Tibial nerve (tissue), 4 donors: ENCODE data around the gene ITCH.

Source experiments
- EP300 ChIP-seq, 2 donors: sonication (generic); formaldehyde crosslinking; IDR thresholded peaks; one replicate each; pipeline ENCODE4 v1.6.1; 2017; ENCODE audit warnings: antibody characterized with exemption in 2 of 2, mild to moderate bottlenecking in 1 of 2
- POLR2A ChIP-seq, 2 donors: fragments of 450-650 bp; IDR thresholded peaks; one replicate each; pipeline ENCODE4 v1.6.1; 2017; ENCODE audit warnings: antibody characterized with exemption in 2 of 2, mild to moderate bottlenecking in 2 of 2, moderate library complexity in 2 of 2
- TF ChIP-seq, protein P1 (sequence below), 5 experiments: fragments of 200-600 bp in 3 of 5; fragments of 450-650 bp in 2 of 5; sonication (generic) in 3 of 5; IDR thresholded peaks; one replicate each; pipeline ENCODE4 v1.5.1; 2016 to 2019; ENCODE audit warnings: antibody characterized with exemption in 5 of 5, mild to moderate bottlenecking in 3 of 5, moderate library complexity in 2 of 5

DNA sequence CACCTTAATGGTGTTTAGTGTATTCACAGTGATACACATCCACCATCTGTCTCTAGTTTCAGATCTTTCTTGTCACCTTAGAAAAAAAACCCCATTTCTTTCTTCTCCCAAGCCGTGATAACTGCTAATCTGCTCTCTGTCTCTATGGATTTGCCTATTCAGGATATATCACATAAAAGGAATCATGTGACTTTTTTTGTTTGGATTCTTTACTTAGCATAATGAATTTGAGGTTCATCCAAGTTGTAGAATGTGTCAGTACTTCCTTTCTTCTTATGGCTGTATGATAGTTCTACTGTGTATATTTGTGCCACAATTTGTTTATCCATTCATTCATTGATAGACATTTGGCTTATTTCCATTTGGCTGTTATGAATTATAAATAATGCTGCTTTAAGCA is 57.1 kb downstream of the ITCH start:
- TF ChIP-seq POLR2A (IDR thresholded peaks at IDR 0.05) (no peak), EP300 (IDR thresholded peaks at IDR 0.05) (no peak)
- TF ChIP-seq, protein P1, sequence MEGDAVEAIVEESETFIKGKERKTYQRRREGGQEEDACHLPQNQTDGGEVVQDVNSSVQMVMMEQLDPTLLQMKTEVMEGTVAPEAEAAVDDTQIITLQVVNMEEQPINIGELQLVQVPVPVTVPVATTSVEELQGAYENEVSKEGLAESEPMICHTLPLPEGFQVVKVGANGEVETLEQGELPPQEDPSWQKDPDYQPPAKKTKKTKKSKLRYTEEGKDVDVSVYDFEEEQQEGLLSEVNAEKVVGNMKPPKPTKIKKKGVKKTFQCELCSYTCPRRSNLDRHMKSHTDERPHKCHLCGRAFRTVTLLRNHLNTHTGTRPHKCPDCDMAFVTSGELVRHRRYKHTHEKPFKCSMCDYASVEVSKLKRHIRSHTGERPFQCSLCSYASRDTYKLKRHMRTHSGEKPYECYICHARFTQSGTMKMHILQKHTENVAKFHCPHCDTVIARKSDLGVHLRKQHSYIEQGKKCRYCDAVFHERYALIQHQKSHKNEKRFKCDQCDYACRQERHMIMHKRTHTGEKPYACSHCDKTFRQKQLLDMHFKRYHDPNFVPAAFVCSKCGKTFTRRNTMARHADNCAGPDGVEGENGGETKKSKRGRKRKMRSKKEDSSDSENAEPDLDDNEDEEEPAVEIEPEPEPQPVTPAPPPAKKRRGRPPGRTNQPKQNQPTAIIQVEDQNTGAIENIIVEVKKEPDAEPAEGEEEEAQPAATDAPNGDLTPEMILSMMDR (IDR thresholded peaks at IDR 0.05) = no peak
